Endothelial cell of umbilical vein (primary cell): ENCODE results near the gene MICB. TPM values are rescaled to one million over a fixed set of nuclear protein-coding genes. Genes with fewer than 3 reads are reported as not detected.
A peak's percentile ranks its signal among the peaks of the same experiment; 100 is the strongest.

Experiments
- BruUV-seq: library from RNA; stranded (reverse); fragments of 400-500 nt; replicated peaks from 2 replicates; lab custom pipeline; 2021; lab: Mats Ljungman, UMichigan
- CTCF ChIA-PET: fragments of 300-600, 350-600 bp; sonication (Branson Sonifier 250); formaldehyde crosslinking; loops from one replicate; lab custom pipeline; 2021; ENCODE audit warnings: antibody characterized with exemption, inconsistent platforms; lab: Charles Lee
- POLR2A ChIA-PET: fragments of 300-600, 350-600 bp; sonication (Branson Sonifier 250); formaldehyde crosslinking; loops from one replicate; lab custom pipeline; 2021; ENCODE audit warnings: antibody characterized with exemption, inconsistent platforms; lab: Charles Lee
- DNase-seq: peaks from one replicate; pipeline ENCODE4 v3.0.0-alpha.2; 2011; ENCODE audit warnings: low read depth, low spot score
- FAIRE-seq: peaks from 2 replicates; lab custom pipeline; 2011; peaks lifted over from hg19 to GRCh38; lab: Jason Lieb, UNC
- H2AFZ ChIP-seq: 2 replicates; pipeline ENCODE4 v1.6.0; 2012; ENCODE audit warnings: low read depth, low read length, control low read depth, inconsistent platforms
- H3K27ac ChIP-seq: 2 replicates; pipeline ENCODE4 v1.5.1; 2011; ENCODE audit warnings: low read depth, mild to moderate bottlenecking, control low read depth, low read length, moderate library complexity; ENCODE audit not compliant: insufficient read depth
- H3K27me3 ChIP-seq, 2 experiments: 2 replicates each; pipeline versions ENCODE4 v1.6.0 to v1.6.1; 2011; ENCODE audit warnings: low read length in 2 of 2, mixed read lengths in 1 of 2; ENCODE audit not compliant: control insufficient read depth in 2 of 2, insufficient read depth in 2 of 2
- H3K36me3 ChIP-seq, 2 experiments: 2 replicates in 1 of 2; 3 replicates in 1 of 2; pipeline ENCODE4 v1.5.1; 2011; ENCODE audit warnings: low read length in 2 of 2, mild to moderate bottlenecking in 1 of 2, moderate library complexity in 1 of 2; ENCODE audit not compliant: control insufficient read depth in 2 of 2, insufficient read depth in 2 of 2; ENCODE audit errors: extremely low read depth in 1 of 2
- H3K4me1 ChIP-seq: 3 replicates; pipeline ENCODE4 v1.5.1; 2011; ENCODE audit warnings: mild to moderate bottlenecking, low read length; ENCODE audit not compliant: control insufficient read depth, insufficient read depth; ENCODE audit errors: extremely low read depth
- H3K4me2 ChIP-seq: 2 replicates; pipeline ENCODE4 v1.6.1; 2011; ENCODE audit warnings: low read length, control low read depth, mixed read lengths; ENCODE audit not compliant: insufficient read depth
- H3K4me3 ChIP-seq, 3 experiments: fragments of 200-600 bp in 1 of 3; sonication (generic), shearing (Covaris generic) in 1 of 3; replicated peaks in 1 of 3; 2 replicates each; pipeline ENCODE4 v1.5.1; 2011 to 2016; ENCODE audit warnings: control low read depth in 3 of 3, low read length in 3 of 3, mild to moderate bottlenecking in 2 of 3, inconsistent platforms in 1 of 3, low read depth in 1 of 3, moderate library complexity in 1 of 3; ENCODE audit not compliant: insufficient read depth in 1 of 3
- H3K79me2 ChIP-seq: 2 replicates; pipeline ENCODE4 v1.6.0; 2012; ENCODE audit warnings: low read length, inconsistent platforms; ENCODE audit not compliant: control insufficient read depth, insufficient read depth
- H3K9ac ChIP-seq: replicated peaks from 2 replicates; pipeline ENCODE3; 2011; ENCODE audit warnings: low read length, control low read depth; ENCODE audit not compliant: insufficient read depth; ENCODE audit errors: extremely low read depth
- H3K9me1 ChIP-seq: replicated peaks from 3 replicates; pipeline ENCODE4 v1.6.0; 2011; ENCODE audit warnings: mild to moderate bottlenecking, low read length; ENCODE audit not compliant: control insufficient read depth, insufficient read depth; ENCODE audit errors: extremely low read depth
- H3K9me3 ChIP-seq: replicated peaks from 2 replicates; pipeline ENCODE4 v1.5.1; 2012; ENCODE audit warnings: low read length, inconsistent platforms; ENCODE audit not compliant: control insufficient read depth, insufficient read depth
- H4K20me1 ChIP-seq: replicated peaks from 2 replicates; pipeline ENCODE3; 2011; ENCODE audit warnings: mild to moderate bottlenecking, low read length; ENCODE audit not compliant: control insufficient read depth, insufficient read depth; ENCODE audit errors: extremely low read depth
- CTCF ChIP-seq, 2 donors: IDR thresholded peaks; 1 replicate in 1 of 2; 2 replicates in 1 of 2; pipeline ENCODE4 v1.5.1; 2011; ENCODE audit warnings: low read length in 2 of 2, mild to moderate bottlenecking in 2 of 2, moderate library complexity in 2 of 2, control low read depth in 1 of 2, inconsistent platforms in 1 of 2, low read depth in 1 of 2; ENCODE audit not compliant: insufficient read depth in 1 of 2; ENCODE audit errors: extremely low read depth in 1 of 2
- EZH2 ChIP-seq: IDR thresholded peaks from 2 replicates; pipeline ENCODE4 v1.6.1; 2012; ENCODE audit warnings: borderline replicate concordance, low read depth, mild to moderate bottlenecking, moderate library complexity, low read length, inconsistent platforms; ENCODE audit not compliant: severe bottlenecking
- FOS ChIP-seq: IDR thresholded peaks from 2 replicates; pipeline ENCODE4 v1.6.1; 2011; ENCODE audit warnings: mild to moderate bottlenecking, low read length, moderate library complexity, borderline replicate concordance; ENCODE audit not compliant: insufficient read depth
- GATA2 ChIP-seq: IDR thresholded peaks from 2 replicates; pipeline ENCODE4 v1.7.0; 2011; ENCODE audit warnings: low read depth, mild to moderate bottlenecking, moderate library complexity, mixed read lengths, low read length; ENCODE audit not compliant: insufficient read length, insufficient read depth
- JUN ChIP-seq: IDR thresholded peaks from 2 replicates; pipeline ENCODE4 v1.6.1; 2011; ENCODE audit warnings: borderline replicate concordance, low read depth; ENCODE audit not compliant: insufficient read length, insufficient read depth
- MAX ChIP-seq: IDR thresholded peaks from 2 replicates; pipeline ENCODE4 v1.6.1; 2011; ENCODE audit not compliant: insufficient read depth, insufficient read length
- MYC ChIP-seq: IDR thresholded peaks from one replicate; pipeline ENCODE4 v1.6.1; 2011; ENCODE audit warnings: mild to moderate bottlenecking, low read depth, low read length
- POLR2A ChIP-seq: IDR thresholded peaks from 2 replicates; pipeline ENCODE4 v1.6.1; 2012; ENCODE audit warnings: low read depth, mild to moderate bottlenecking, control low read depth, low read length
- POLR2AphosphoS5 ChIP-seq: IDR thresholded peaks from 2 replicates; pipeline ENCODE4 v1.6.1; 2012; ENCODE audit warnings: low read depth, mild to moderate bottlenecking, control low read depth, low read length, moderate library complexity; ENCODE audit not compliant: insufficient read depth
- dilution Hi-C: fragments of 300-500 bp; cut with MboI; formaldehyde crosslinking; loops from one replicate; pipeline ENCODE4 v1.15.0; 2019; ENCODE audit warnings: low sequenced_read_pairs; ENCODE audit not compliant: extremely low pct_ligation_motif_present
- intact Hi-C: fragments of 100-400 bp; cut with micrococcal nuclease; formaldehyde crosslinking; loops from one replicate; pipeline ENCODE4 v1.10.0; 2022
- polyA plus RNA-seq, 4 experiments: library from polyadenylated mRNA; depleted of rRNA in 3 of 4; stranded (reverse) in 3 of 4; unstranded in 1 of 4; fragments of >200 nt; gene quantifications; 2 replicates each; pipeline versions ENCODE4 v1.2.1 to v1.2.3, GENCODE V29; 2011 to 2012; ENCODE audit warnings: missing spikeins in 1 of 4
- total RNA-seq: library from RNA; stranded (reverse); gene quantifications from 2 replicates; pipeline ENCODE4 v1.2.3, GENCODE V29; 2021

Gene MICB
- total and polyA plus RNA-seq, 2 donors (not counting 3 experiments of a cell fraction or from before 2014, with no cell fraction given): 32.8 to 36.3 TPM

- POLR2A ChIA-PET: no interaction called here
- Histone ChIP-seq H3K4me3 (no peak overlapping the region), H3K4me1 (no peaks in the 10 kb centered on the region), H3K27ac (no peak overlapping the region), H3K36me3 (no peaks in the 10 kb centered on the region), H3K9me3 (no peaks in the 10 kb centered on the region), H3K9ac (no peak overlapping the region), H3K79me2 (no peaks in the 10 kb centered on the region), H3K9me1 (no peaks in the 10 kb centered on the region), H3K4me2 (no peak overlapping the region), H3K27me3 (peaks cover 6 to 18% of the 10 kb centered on the region in 2 experiments), H4K20me1 (no peaks in the 10 kb centered on the region), H2AFZ (no peak overlapping the region)
- no peak for FAIRE-seq
- intact Hi-C loops (no loop called here), dilution Hi-C loops (no loop called here)
- CTCF ChIA-PET: interaction anchor here (0.6 to 1.1 kb wide), 3 partner anchors 18 to 486 kb away, joined by 3 read pairs; no protein-coding TSS in a partner anchor
- BruUV-seq: no TSS peak
- peak in 1 of 2 donors; percentile 27 for TF ChIP-seq CTCF (IDR thresholded peaks at IDR 0.05; ENCODE audit: extremely low read depth in 1 of 2, insufficient read depth in 1 of 2, low read depth in 1 of 2, low read length in 2 of 2)
- TF ChIP-seq EZH2: no peak
- DNase-seq: no peak
These were observed 23.1 kb upstream of the MICB start for GRCh38 chr6:31474871-31475286.

- POLR2A ChIA-PET: no interaction called here
- TF ChIP-seq POLR2AphosphoS5 (no peak), EZH2 (no peak), POLR2A (no peak), JUN (no peak), FOS (no peak), GATA2 (no peak), MYC (no peak), MAX (no peak)
- intact Hi-C loops: no loop called here
- H3K27ac ChIP-seq: no peak overlapping the region
- dilution Hi-C loops: no loop called here
- DNase-seq (no peak), FAIRE-seq (no peak)
- no peak overlapping the region for H3K9ac ChIP-seq
- no TSS peak for BruUV-seq
- H2AFZ ChIP-seq: no peak overlapping the region
- H3K9me1 ChIP-seq: no peaks in the 10 kb centered on the region
- no peak overlapping the region for H3K4me2 ChIP-seq
- H3K36me3 ChIP-seq: no peaks in the 10 kb centered on the region
- H3K27me3 ChIP-seq: peaks cover 5 to 18% of the 10 kb centered on the region in 2 experiments
- H3K4me1 ChIP-seq: no peaks in the 10 kb centered on the region
- H3K4me3 ChIP-seq: no peak overlapping the region
- CTCF ChIA-PET: interaction anchor here (1.2 kb wide), 1 partner anchor 32 kb away, joined by 3 read pairs; no protein-coding TSS in a partner anchor
- H3K9me3 ChIP-seq: no peaks in the 10 kb centered on the region
- H4K20me1 ChIP-seq: no peaks in the 10 kb centered on the region
- H3K79me2 ChIP-seq: no peaks in the 10 kb centered on the region
These were observed 21.3 kb upstream of the MICB start for GRCh38 chr6:31476515-31477139.
